Esophagus muscularis mucosa (tissue), 4 donors: Measurements from ENCODE around the gene DNAH11. TPM values are rescaled to one million over a fixed set of nuclear protein-coding genes. Genes with fewer than 3 reads are reported as not detected.

ENCODE experiments used
- DNase-seq: peaks from one replicate; pipeline ENCODE4 v3.0.0-alpha.2; 2017; ENCODE audit errors: extremely low spot score
- H3K27ac ChIP-seq, 4 donors: fragments of 200-600 bp; sonication (generic); replicated peaks in 1 of 4; 1 replicate in 3 of 4; 2 replicates in 1 of 4; pipeline ENCODE4 v1.5.1; 2016 to 2019; ENCODE audit warnings: mild to moderate bottlenecking in 1 of 4
- H3K27me3 ChIP-seq, 4 donors: fragments of 200-600 bp; sonication (generic); one replicate each; pipeline versions ENCODE4 v1.5.1 to v1.6.0; 2016 to 2019
- H3K36me3 ChIP-seq, 4 donors: fragments of 200-600 bp; sonication (generic); one replicate each; pipeline ENCODE4 v1.5.1; 2016 to 2019
- H3K4me1 ChIP-seq, 4 donors: fragments of 200-600 bp; sonication (generic); one replicate each; pipeline ENCODE4 v1.5.1; 2016 to 2019
- H3K4me3 ChIP-seq, 4 donors: fragments of 200-600 bp; sonication (generic); 1 replicate in 2 of 4; 2 replicates in 2 of 4; pipeline ENCODE4 v1.5.1; 2016 to 2019; ENCODE audit warnings: mild to moderate bottlenecking in 4 of 4, moderate library complexity in 1 of 4
- H3K9me3 ChIP-seq, 4 donors: fragments of 200-600 bp; sonication (generic); 1 replicate in 3 of 4; 2 replicates in 1 of 4; pipeline ENCODE4 v1.5.1; 2016 to 2019
- EP300 ChIP-seq: sonication (generic); formaldehyde crosslinking; IDR thresholded peaks from one replicate; pipeline ENCODE4 v1.6.1; 2017; ENCODE audit warnings: antibody characterized with exemption
- POLR2A ChIP-seq: fragments of 450-650 bp; IDR thresholded peaks from one replicate; pipeline ENCODE4 v1.6.1; 2017; ENCODE audit warnings: antibody characterized with exemption, moderate library complexity, mild to moderate bottlenecking, low read depth
- POLR2AphosphoS5 ChIP-seq, 2 donors: sonication (generic); formaldehyde crosslinking; IDR thresholded peaks; one replicate each; pipeline ENCODE4 v1.6.1; 2017; ENCODE audit warnings: antibody characterized with exemption in 2 of 2
- WGBS: methylation state at CpG from one replicate; pipeline ENCODE4 v1.1.5; 2018; 5-methylcytosine and 5-hydroxymethylcytosine counted together
- intact Hi-C: fragments of 100-400 bp; cut with DNase I; formaldehyde crosslinking; loops from one replicate; pipeline ENCODE4 v1.15.1; 2023
- total RNA-seq, 4 donors: library from RNA; depleted of rRNA; stranded (reverse); fragments of >200 nt; gene quantifications; one replicate each; pipeline versions ENCODE4 v1.1.0 to v1.2.1, GENCODE V29; 2016
- TF ChIP-seq, protein P1 (sequence below), 3 experiments: fragments of 200-600 bp in 2 of 3; fragments of 450-650 bp in 1 of 3; sonication (generic) in 2 of 3; IDR thresholded peaks; one replicate each; pipeline ENCODE4 v1.5.1; 2017 to 2019; ENCODE audit warnings: antibody characterized with exemption in 3 of 3, mild to moderate bottlenecking in 2 of 3, moderate library complexity in 1 of 3

Gene DNAH11
- total RNA-seq, 4 donors from 2014 or later: 8.7 to 16.6 (median 13.1) TPM

DNA sequence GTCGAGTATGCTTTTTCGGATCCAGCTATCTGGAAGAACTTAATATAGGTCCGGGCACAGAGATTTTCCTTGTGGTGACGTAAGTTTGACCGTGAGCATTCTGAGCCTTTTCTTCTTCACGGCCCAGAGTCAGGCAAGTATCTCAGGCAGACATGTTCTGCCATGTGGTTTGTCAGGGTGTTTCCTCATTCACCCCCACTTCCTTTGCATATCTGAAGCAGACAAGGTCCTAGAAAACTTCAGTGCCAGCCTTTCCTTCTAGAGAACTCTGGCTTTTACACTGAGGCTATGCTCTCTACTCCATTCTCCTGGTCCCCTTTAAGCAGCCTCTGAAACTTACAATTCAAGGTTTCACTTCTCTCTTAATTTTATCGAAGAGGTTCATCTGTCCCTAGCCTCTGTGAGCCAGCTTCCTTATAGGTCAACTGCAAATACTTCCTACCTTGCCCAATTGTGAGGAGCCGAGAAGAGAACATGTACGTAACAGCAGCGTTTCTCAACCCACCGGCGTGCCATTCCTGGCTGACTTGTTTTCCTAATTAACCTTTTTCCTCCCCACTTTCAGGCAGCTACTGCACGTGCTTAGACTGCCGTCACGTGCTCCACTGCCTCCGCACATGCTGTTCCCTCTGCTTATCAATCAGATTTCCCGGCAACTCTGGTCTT, 355.6 kb downstream of the DNAH11 start:
- 75% methylated on average over 17 of the region's 17 CpGs for WGBS
- DNase-seq: no peak
- intact Hi-C loops: loop anchor here (5.0 kb wide), 1 partner anchor 69 kb away; no protein-coding TSS in a partner anchor
- Histone ChIP-seq H3K4me3 (no peak overlapping the region), H3K27ac (no peak overlapping the region), H3K9me3 (no peaks in the 10 kb centered on the region), H3K36me3 (peaks cover 0 to 49% (median 24%) of the 10 kb centered on the region in 4 donors), H3K4me1 (peaks cover 0 to 4% (median 0%) of the 10 kb centered on the region in 4 donors), H3K27me3 (no peaks in the 10 kb centered on the region)
- no peak for TF ChIP-seq POLR2AphosphoS5 (IDR thresholded peaks at IDR 0.05)
- TF ChIP-seq, protein P1, sequence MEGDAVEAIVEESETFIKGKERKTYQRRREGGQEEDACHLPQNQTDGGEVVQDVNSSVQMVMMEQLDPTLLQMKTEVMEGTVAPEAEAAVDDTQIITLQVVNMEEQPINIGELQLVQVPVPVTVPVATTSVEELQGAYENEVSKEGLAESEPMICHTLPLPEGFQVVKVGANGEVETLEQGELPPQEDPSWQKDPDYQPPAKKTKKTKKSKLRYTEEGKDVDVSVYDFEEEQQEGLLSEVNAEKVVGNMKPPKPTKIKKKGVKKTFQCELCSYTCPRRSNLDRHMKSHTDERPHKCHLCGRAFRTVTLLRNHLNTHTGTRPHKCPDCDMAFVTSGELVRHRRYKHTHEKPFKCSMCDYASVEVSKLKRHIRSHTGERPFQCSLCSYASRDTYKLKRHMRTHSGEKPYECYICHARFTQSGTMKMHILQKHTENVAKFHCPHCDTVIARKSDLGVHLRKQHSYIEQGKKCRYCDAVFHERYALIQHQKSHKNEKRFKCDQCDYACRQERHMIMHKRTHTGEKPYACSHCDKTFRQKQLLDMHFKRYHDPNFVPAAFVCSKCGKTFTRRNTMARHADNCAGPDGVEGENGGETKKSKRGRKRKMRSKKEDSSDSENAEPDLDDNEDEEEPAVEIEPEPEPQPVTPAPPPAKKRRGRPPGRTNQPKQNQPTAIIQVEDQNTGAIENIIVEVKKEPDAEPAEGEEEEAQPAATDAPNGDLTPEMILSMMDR (IDR thresholded peaks at IDR 0.05): no peak

DNA sequence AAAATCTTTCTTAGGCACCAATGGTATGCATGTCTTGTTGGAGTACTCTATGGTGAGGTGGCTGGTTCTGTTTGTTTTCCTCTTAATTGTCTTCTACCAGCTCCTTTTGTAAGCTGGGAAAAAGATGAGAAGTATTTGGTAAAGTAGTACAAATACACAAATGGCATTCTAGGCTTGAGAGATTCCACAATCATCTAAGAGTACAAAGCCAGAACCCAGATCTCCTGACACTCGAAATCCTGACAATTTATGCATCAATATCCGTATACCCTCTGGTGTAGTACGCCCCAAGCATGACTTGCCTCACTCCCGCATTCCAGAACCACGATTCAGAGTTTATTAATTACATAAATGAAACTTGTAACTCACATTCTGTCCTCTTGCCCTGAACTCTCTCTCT, 359.4 kb downstream of the DNAH11 start:
- DNase-seq: no peak
- intact Hi-C loops: loop anchor here (10.0 kb wide), 1 partner anchor 103 kb away; no protein-coding TSS in a partner anchor
- H3K9me3 ChIP-seq: no peaks in the 10 kb centered on the region
- WGBS: 72% methylated on average over 5 of the region's 5 CpGs
- no peak overlapping the region for H3K27ac ChIP-seq
- TF ChIP-seq POLR2AphosphoS5 (IDR thresholded peaks at IDR 0.05) (no peak), EP300 (no peak), POLR2A (no peak)
- TF ChIP-seq, protein P1 (IDR thresholded peaks at IDR 0.05): no peak
- peaks cover 5 to 85% (median 55%) of the 10 kb centered on the region in 4 donors for H3K36me3 ChIP-seq
- H3K27me3 ChIP-seq: no peaks in the 10 kb centered on the region
- H3K4me1 ChIP-seq: peaks cover 0 to 4% (median 0%) of the 10 kb centered on the region in 4 donors
- no peak overlapping the region for H3K4me3 ChIP-seq

DNA sequence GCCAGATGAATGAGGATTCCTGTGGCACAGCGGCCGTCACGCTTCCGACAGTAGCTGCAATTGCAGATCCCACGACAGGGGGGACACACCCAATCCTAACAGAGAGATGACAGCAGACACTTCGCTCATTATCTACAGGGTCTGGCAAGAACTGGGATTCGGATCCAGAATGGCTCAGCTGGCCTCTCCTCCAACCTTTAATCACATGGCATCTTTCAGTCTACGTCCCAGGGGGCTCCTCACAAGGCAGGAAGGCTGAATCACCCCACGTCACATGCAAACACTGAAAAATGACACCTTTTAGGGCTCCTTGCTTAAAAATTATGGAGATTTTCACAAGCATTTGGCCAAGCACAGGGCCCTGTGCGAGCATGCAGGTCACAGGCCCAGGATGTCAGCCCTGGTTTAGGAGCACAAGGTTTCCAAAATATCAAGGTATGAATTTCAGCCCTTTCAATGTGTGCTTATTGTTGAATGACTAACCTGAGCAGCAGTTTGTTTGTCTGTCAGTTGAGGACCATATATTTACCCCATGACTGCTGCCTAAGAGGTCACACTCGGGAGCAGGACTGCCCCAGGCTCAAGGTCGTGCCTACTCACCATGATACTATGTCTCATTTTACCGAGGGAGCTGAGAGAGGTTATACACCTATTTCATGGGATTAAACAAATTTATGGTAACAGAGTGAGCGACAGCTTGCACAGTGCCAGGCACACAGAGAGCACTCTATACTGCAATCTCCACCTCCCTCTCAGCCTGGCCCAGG, 360.4 kb downstream of the DNAH11 start:
- H3K9me3 ChIP-seq: no peaks in the 10 kb centered on the region
- peaks cover 11 to 91% (median 59%) of the 10 kb centered on the region in 4 donors for H3K36me3 ChIP-seq
- no peaks in the 10 kb centered on the region for H3K27me3 ChIP-seq
- TF ChIP-seq EP300 (no peak), POLR2AphosphoS5 (IDR thresholded peaks at IDR 0.05) (no peak), POLR2A (no peak)
- TF ChIP-seq, protein P1 (IDR thresholded peaks at IDR 0.05): no peak
- no peak overlapping the region for H3K4me3 ChIP-seq
- intact Hi-C loops: loop anchor here (10.0 kb wide), 1 partner anchor 102 kb away; no protein-coding TSS in a partner anchor
- 90% methylated on average over 14 of the region's 14 CpGs for WGBS
- H3K4me1 ChIP-seq: peaks cover 0 to 4% (median 0%) of the 10 kb centered on the region in 4 donors
- H3K27ac ChIP-seq: no peak overlapping the region
- DNase-seq: no peak

DNA sequence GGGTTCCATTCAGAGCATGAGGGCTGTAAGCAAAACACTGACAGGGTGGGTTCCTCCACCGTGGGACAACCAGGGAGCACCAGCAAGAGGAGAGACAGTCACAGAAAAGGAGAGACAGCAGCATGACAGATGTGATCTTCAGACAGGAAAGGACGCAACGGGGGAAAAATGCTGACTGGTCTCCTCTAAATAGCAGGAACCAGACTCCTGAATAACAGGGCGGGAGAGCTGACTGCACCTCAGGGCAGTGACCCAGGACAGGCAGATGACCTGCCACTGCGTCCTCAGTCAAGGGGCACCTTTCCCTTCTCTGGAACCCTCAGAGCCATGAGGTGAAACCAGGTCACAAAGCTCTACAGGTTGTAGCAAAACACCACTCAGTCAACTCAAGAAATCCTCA, 365.9 kb downstream of the DNAH11 start:
- no peak overlapping the region for H3K4me3 ChIP-seq
- H3K27me3 ChIP-seq: no peaks in the 10 kb centered on the region
- no peak for DNase-seq
- 99% methylated on average over 5 of the region's 5 CpGs for WGBS
- intact Hi-C loops: loop anchor here (10.0 kb wide), 1 partner anchor 96 kb away; no protein-coding TSS in a partner anchor
- H3K4me1 ChIP-seq: peaks cover 14 to 23% (median 19%) of the 10 kb centered on the region in 4 donors
- no peak overlapping the region for H3K27ac ChIP-seq
- TF ChIP-seq POLR2A (no peak), POLR2AphosphoS5 (IDR thresholded peaks at IDR 0.05) (no peak), EP300 (no peak)
- TF ChIP-seq, protein P1 (IDR thresholded peaks at IDR 0.05): no peak
- peaks cover 12 to 52% (median 32%) of the 10 kb centered on the region in 4 donors for H3K36me3 ChIP-seq
- H3K9me3 ChIP-seq: no peaks in the 10 kb centered on the region
